ENCODE measurements around the gene ITGA11.

The ITGA11 gene

DNA sequence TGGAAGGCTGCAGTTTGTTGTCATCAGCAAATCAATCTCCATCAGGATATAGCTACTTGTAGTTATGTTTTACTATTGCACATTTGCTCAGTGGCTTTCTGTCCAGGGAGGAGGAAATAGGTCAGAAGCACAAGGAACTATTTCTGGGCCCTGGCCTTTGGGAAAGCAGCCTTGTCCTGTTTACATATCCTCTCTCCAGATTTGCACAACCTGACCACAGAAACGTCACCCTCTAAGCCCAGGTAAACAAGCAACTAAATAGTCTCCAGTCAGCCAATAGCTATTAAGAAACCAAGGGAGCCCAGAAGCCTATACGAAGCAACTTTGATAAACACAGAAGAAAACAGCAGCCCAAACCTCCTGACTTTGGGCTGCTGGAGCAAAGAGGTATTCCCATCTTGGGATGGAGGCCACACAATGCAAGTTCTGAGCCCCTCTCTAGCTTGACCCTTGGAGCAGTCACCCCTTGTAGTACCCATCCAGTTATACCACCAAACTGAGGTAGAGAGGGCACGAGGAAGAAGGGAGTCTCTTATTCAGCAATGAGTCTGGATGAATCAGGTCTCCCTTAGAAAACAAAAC lies 156.7 kb downstream of the ITGA11 start:
- Histone ChIP-seq H3K4me1 (ENCODE audit: control insufficient read depth, insufficient read depth, low read length, unreplicated experiment) (peaks cover 49% of the 10 kb centered on the region), H3K27me3 (ENCODE audit: insufficient read depth, low read length) (no peaks in the 10 kb centered on the region), H3K79me2 (ENCODE audit: control insufficient read depth, insufficient read depth, low read length, unreplicated experiment) (peaks cover 29% of the 10 kb centered on the region), H3K36me3 (ENCODE audit: insufficient read depth, low read length) (no peaks in the 10 kb centered on the region), H3K4me3 (ENCODE audit: low read depth, low read length) (no peak overlapping the region), H3K27ac (ENCODE audit: low read depth, low read length) (no peak overlapping the region), H2AFZ (ENCODE audit: low read length, unreplicated experiment) (no peak overlapping the region)

DNA sequence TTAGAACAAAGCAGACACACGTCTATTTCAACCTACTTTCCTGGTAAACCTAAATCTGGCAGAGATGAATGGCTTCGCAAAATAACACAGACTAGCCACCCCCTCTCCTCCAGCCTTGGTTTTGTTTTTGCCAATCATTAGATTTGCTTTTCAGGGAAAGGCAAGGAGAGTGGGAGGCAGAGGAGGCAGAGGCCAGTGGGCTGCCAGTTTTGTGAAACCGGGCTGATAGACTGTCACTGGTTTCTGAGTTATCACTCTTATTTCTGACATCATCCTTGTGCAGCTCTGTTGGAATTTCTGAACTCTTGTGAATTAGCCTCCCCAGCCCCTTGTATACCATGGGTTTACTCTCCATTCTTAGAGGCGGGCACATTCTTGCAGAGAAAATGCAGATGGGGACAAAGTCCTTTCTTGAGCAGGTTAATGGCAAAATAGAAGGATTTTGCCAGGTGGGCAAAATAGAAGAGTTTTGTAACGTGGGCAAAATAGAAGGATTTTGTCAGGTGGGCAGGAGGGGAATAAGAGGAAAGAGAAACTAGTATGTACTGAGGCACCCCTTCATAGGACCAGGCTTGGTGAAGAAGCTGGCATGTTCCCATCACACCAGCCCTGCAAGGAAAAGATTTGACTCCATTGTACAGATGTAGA lies 157.6 kb downstream of the ITGA11 start:
- Histone ChIP-seq H3K4me3 (ENCODE audit: low read depth, low read length) (no peak overlapping the region), H3K79me2 (ENCODE audit: control insufficient read depth, insufficient read depth, low read length, unreplicated experiment) (peaks cover 20% of the 10 kb centered on the region), H3K27me3 (ENCODE audit: insufficient read depth, low read length) (no peaks in the 10 kb centered on the region), H3K27ac (ENCODE audit: low read depth, low read length) (no peak overlapping the region), H3K4me1 (ENCODE audit: control insufficient read depth, insufficient read depth, low read length, unreplicated experiment) (peaks cover 44% of the 10 kb centered on the region), H3K36me3 (ENCODE audit: insufficient read depth, low read length) (no peaks in the 10 kb centered on the region), H2AFZ (ENCODE audit: low read length, unreplicated experiment) (no peak overlapping the region)

DNA sequence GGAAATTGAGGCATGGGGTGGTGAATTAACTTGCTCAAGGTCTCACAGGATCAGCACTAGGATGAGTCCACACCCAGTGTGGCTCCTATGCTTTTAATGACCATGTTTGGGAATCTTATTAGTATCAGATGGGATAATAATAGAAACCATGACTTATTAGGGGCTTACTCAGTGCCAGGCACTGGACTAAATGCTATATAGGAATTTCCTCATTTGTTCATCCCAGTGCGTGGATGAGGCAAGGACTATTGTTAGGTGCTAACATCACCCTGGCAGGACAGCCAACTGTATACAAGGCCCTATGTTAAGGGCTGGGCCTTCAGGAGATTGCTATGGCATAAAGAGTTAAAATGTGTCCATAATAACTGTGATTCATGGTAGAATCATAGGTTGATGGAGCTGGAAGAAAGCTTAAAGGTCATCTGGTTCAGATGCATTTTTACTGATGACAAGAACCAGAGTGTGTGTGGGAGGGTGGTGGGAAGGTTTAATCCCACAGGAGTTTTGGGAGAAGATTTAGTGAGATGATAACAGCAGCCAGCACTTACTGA lies 159.2 kb downstream of the ITGA11 start:
- Histone ChIP-seq H3K79me2 (ENCODE audit: control insufficient read depth, insufficient read depth, low read length, unreplicated experiment) (peaks cover 6% of the 10 kb centered on the region), H3K4me3 (ENCODE audit: low read depth, low read length) (peak overlapping the region; percentile 52; the same call in 1 of the 2 replicates), H3K36me3 (ENCODE audit: insufficient read depth, low read length) (no peaks in the 10 kb centered on the region), H3K27ac (ENCODE audit: low read depth, low read length) (peak overlapping the region; percentile 98), H3K27me3 (ENCODE audit: insufficient read depth, low read length) (no peaks in the 10 kb centered on the region), H3K4me1 (ENCODE audit: control insufficient read depth, insufficient read depth, low read length, unreplicated experiment) (peaks cover 44% of the 10 kb centered on the region), H2AFZ (ENCODE audit: low read length, unreplicated experiment) (peak overlapping the region; percentile 86)

DNA sequence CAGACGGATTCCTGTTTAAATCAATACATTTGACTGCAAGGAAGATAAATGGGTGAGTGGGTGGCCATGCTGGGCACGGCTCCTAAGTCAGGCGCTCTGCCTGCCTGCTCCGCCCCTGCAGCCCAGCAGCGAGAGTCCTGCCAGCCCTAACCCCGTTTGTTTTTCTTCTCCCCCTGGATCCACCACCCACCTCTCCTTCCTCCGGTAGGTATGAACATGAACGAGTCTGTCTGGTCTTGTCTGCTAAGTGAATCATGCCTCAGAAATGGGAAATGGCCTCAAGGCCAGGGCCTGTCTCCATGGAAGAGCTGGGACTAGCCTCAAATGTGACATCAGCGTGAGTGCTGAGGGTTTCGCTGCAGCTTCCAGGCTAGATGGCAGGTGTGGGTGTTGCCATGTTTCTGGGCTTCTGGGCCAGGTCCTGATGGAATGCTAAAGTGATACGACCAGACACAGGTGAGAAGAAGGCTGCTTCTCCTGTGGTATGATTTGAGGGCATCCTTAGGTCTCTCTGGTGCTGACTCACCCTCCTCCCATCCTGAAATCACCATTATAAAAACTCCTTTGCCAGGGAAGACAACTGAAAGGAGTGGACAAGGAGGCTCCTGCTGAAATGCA lies 160.0 kb downstream of the ITGA11 start:
- H3K27ac ChIP-seq (ENCODE audit: low read depth, low read length), result peak overlapping the region; percentile 98
- H3K4me3 ChIP-seq (ENCODE audit: low read depth, low read length), result peak overlapping the region; percentile 52
- H2AFZ ChIP-seq (ENCODE audit: low read length, unreplicated experiment), result peak overlapping the region; percentile 86
- peaks cover 43% of the 10 kb centered on the region for H3K4me1 ChIP-seq (ENCODE audit: control insufficient read depth, insufficient read depth, low read length, unreplicated experiment)
- no peaks in the 10 kb centered on the region for H3K36me3 ChIP-seq (ENCODE audit: insufficient read depth, low read length)
- H3K27me3 ChIP-seq (ENCODE audit: insufficient read depth, low read length), result no peaks in the 10 kb centered on the region
- peaks cover 6% of the 10 kb centered on the region for H3K79me2 ChIP-seq (ENCODE audit: control insufficient read depth, insufficient read depth, low read length, unreplicated experiment)

DNA sequence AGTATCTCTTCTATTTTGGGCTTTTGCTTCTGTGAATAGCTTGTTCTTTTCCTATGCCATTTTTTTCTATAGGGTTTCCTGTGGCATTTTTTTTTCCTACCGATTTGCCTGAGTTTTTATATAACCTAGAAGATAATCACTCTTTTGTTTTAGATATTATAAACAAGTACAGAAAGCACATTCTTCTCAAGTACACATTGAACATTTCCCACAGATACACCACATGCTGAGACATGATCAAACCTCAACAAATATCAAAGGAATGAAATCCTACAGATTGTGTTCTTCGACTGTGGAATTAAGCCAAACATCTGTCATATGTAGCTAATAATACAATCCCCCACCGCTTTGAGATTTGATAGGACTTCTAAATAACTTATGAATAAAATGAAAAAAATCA lies 163.6 kb downstream of the ITGA11 start:
- Histone ChIP-seq H3K27ac (ENCODE audit: low read depth, low read length) (no peak overlapping the region), H3K4me1 (ENCODE audit: control insufficient read depth, insufficient read depth, low read length, unreplicated experiment) (peaks cover 27% of the 10 kb centered on the region), H3K4me3 (ENCODE audit: low read depth, low read length) (no peak overlapping the region), H3K27me3 (ENCODE audit: insufficient read depth, low read length) (no peaks in the 10 kb centered on the region), H2AFZ (ENCODE audit: low read length, unreplicated experiment) (no peak overlapping the region), H3K36me3 (ENCODE audit: insufficient read depth, low read length) (no peaks in the 10 kb centered on the region), H3K79me2 (ENCODE audit: control insufficient read depth, insufficient read depth, low read length, unreplicated experiment) (no peaks in the 10 kb centered on the region)

DNA sequence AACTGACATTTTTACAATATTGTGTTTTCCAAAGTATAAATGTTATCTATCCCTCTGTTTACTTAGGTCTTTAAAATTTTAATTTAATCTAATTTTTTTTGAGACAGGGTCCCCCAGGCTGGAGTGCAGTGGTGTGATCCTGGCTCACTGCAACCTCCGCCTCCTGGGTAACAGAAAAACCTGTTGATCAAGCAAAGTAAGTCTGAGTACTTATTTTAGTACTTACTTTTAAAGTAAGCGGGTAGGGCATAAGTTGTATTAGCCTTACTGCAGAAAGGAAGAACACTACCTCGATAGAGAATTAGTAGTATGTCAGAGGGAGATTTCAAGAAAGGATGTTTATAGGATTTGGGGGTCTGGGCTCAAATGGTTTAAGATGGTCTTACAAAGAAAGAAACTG lies 166.3 kb downstream of the ITGA11 start:
- H3K27me3 ChIP-seq (ENCODE audit: insufficient read depth, low read length), result no peaks in the 10 kb centered on the region
- no peak overlapping the region for H3K27ac ChIP-seq (ENCODE audit: low read depth, low read length)
- no peak overlapping the region for H2AFZ ChIP-seq (ENCODE audit: low read length, unreplicated experiment)
- H3K79me2 ChIP-seq (ENCODE audit: control insufficient read depth, insufficient read depth, low read length, unreplicated experiment), result no peaks in the 10 kb centered on the region
- H3K4me3 ChIP-seq (ENCODE audit: low read depth, low read length), result no peak overlapping the region
- no peaks in the 10 kb centered on the region for H3K36me3 ChIP-seq (ENCODE audit: insufficient read depth, low read length)
- no peaks in the 10 kb centered on the region for H3K4me1 ChIP-seq (ENCODE audit: control insufficient read depth, insufficient read depth, low read length, unreplicated experiment)

DNA sequence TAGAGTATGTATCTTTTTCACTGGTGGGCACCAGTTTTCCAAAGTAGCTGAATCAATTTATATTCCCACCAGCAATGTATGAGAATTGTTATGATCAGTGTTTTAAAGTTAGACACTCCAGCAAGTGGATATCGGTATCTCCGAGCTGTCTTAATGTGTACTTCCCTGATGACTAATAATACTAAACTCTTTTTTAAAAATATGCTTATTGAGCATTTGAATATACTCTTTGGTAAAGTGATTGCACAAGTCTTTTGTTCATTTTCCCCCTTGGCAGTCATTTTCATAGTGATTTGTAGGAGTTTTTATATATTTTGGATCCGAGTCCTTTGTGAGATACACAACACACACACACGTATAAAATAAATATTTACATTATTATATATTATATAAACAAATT lies 166.9 kb downstream of the ITGA11 start:
- Histone ChIP-seq H3K4me3 (ENCODE audit: low read depth, low read length) (no peak overlapping the region), H3K36me3 (ENCODE audit: insufficient read depth, low read length) (no peaks in the 10 kb centered on the region), H2AFZ (ENCODE audit: low read length, unreplicated experiment) (no peak overlapping the region), H3K4me1 (ENCODE audit: control insufficient read depth, insufficient read depth, low read length, unreplicated experiment) (no peaks in the 10 kb centered on the region), H3K27me3 (ENCODE audit: insufficient read depth, low read length) (no peaks in the 10 kb centered on the region), H3K27ac (ENCODE audit: low read depth, low read length) (no peak overlapping the region), H3K79me2 (ENCODE audit: control insufficient read depth, insufficient read depth, low read length, unreplicated experiment) (no peaks in the 10 kb centered on the region)

DNA sequence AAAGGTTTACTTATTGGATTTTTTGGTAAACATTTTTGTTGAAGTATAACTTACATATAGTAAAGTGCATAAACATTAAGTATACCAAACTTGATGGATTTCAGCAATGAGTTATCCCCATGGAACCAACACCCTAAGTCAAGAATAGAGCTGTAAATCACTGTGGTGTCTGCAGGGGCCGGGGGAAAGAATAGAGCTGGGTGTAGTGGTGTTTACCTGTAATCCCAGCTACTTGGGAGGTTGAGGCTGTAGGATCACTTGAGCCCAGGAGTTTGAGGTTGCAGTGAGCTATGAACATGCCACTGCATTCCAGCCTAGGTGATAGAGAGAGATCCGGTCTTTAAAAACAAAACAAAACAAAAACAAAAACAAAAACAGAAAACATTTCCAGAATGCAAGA lies 167.7 kb downstream of the ITGA11 start:
- no peak overlapping the region for H3K27ac ChIP-seq (ENCODE audit: low read depth, low read length)
- H3K36me3 ChIP-seq (ENCODE audit: insufficient read depth, low read length), result no peaks in the 10 kb centered on the region
- H3K4me3 ChIP-seq (ENCODE audit: low read depth, low read length), result no peak overlapping the region
- peaks cover 1% of the 10 kb centered on the region for H3K4me1 ChIP-seq (ENCODE audit: control insufficient read depth, insufficient read depth, low read length, unreplicated experiment)
- no peaks in the 10 kb centered on the region for H3K79me2 ChIP-seq (ENCODE audit: control insufficient read depth, insufficient read depth, low read length, unreplicated experiment)
- H2AFZ ChIP-seq (ENCODE audit: low read length, unreplicated experiment), result no peak overlapping the region
- no peaks in the 10 kb centered on the region for H3K27me3 ChIP-seq (ENCODE audit: insufficient read depth, low read length)

DNA sequence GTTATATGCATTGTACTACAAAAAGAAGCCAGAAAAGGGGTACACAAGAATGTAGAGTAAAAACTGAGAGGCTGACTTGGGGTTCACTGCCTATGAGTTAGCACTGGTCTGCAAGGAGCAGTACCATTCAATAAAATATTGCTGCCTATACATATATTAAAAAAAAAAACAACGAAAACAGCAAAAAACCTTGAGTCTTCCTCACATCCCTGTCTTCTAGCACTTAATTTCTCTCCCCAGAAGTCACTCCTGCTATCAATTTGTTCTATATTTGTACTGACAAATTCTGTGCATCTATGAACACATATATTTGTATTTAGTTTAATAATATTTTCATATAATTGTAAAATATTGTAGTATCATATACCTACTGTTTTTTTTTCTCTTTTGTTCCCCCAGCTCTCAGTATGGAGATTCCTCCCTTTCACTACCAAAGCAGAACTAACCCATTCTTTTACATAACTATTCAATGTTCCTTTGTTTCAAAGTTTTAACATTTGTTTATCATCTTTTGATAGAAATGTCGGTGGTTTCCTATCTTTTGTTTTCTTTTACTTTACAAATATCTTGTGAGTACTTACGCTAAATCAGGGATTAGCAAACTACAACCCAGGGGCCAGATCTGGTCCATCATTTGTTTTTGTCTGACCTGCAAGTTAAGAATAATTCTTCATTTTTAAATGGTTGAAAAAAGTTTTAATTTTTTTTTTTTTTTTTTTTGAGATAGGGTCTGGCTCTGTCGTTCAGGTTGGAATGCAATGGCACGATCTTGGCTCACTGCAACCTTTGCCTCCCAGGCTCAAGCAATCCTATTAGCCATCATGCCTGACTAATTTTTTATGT lies 169.2 kb downstream of the ITGA11 start:
- Histone ChIP-seq H2AFZ (ENCODE audit: low read length, unreplicated experiment) (no peak overlapping the region), H3K36me3 (ENCODE audit: insufficient read depth, low read length) (no peaks in the 10 kb centered on the region), H3K4me3 (ENCODE audit: low read depth, low read length) (no peak overlapping the region), H3K27me3 (ENCODE audit: insufficient read depth, low read length) (no peaks in the 10 kb centered on the region), H3K4me1 (ENCODE audit: control insufficient read depth, insufficient read depth, low read length, unreplicated experiment) (peaks cover 8% of the 10 kb centered on the region), H3K79me2 (ENCODE audit: control insufficient read depth, insufficient read depth, low read length, unreplicated experiment) (no peaks in the 10 kb centered on the region), H3K27ac (ENCODE audit: low read depth, low read length) (no peak overlapping the region)

DNA sequence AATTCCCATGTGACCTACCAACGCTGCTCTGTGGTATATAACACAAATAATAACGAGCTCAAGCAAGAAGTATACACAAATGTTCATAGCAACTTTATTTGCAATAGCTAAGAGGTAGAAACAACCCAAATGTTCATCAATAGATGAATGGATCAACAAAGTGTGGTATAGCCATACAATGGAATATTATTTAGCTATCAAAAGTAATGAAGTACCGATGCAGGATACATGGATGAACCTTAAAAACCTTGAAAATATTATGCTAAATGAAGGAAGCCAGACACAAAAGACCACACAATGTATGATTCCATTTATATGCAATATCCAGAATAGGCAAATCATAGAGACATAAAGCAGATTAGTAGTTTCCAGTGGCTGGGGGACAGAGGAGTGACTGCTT lies 170.0 kb downstream of the ITGA11 start:
- no peak overlapping the region for H2AFZ ChIP-seq (ENCODE audit: low read length, unreplicated experiment)
- H3K27ac ChIP-seq (ENCODE audit: low read depth, low read length), result no peak overlapping the region
- H3K79me2 ChIP-seq (ENCODE audit: control insufficient read depth, insufficient read depth, low read length, unreplicated experiment), result no peaks in the 10 kb centered on the region
- H3K36me3 ChIP-seq (ENCODE audit: insufficient read depth, low read length), result no peaks in the 10 kb centered on the region
- no peaks in the 10 kb centered on the region for H3K27me3 ChIP-seq (ENCODE audit: insufficient read depth, low read length)
- peaks cover 12% of the 10 kb centered on the region for H3K4me1 ChIP-seq (ENCODE audit: control insufficient read depth, insufficient read depth, low read length, unreplicated experiment)
- no peak overlapping the region for H3K4me3 ChIP-seq (ENCODE audit: low read depth, low read length)

All from ACC112 (cell line).